ENCODE data around the gene CCDC97.

CCDC97 gene

GRCh38 chr19:41321204-41321599 is 11.2 kb downstream of the CCDC97 start:
- DNase-seq (ENCODE audit: low spot score) = no peak
- no peaks in the 10 kb centered on the region for H3K27me3 Mint-ChIP-seq (ENCODE audit: low read depth)
- H3K4me1 Mint-ChIP-seq (ENCODE audit: low read depth) = peaks cover 17% of the 10 kb centered on the region
- H3K4me3 Mint-ChIP-seq = no peak overlapping the region
- H3K36me3 Mint-ChIP-seq (ENCODE audit: low read depth) = peaks cover 67% of the 10 kb centered on the region
- H3K27ac Mint-ChIP-seq = no peak overlapping the region
- H3K9me3 Mint-ChIP-seq = no peaks in the 10 kb centered on the region

- H3K27me3 Mint-ChIP-seq (ENCODE audit: low read depth) = no peaks in the 10 kb centered on the region
- peaks cover 66% of the 10 kb centered on the region for H3K36me3 Mint-ChIP-seq (ENCODE audit: low read depth)
- H3K9me3 Mint-ChIP-seq = no peaks in the 10 kb centered on the region
- H3K27ac Mint-ChIP-seq = no peak overlapping the region
- no peak overlapping the region for H3K4me3 Mint-ChIP-seq
- DNase-seq (ENCODE audit: low spot score) = no peak
- H3K4me1 Mint-ChIP-seq (ENCODE audit: low read depth) = peaks cover 23% of the 10 kb centered on the region
Measured at GRCh38 chr19:41321600-41322270, 11.8 kb downstream of the CCDC97 start.

GRCh38 chr19:41322451-41322850 is 12.5 kb downstream of the CCDC97 start:
- Mint-ChIP-seq H3K4me3 (no peak overlapping the region), H3K9me3 (no peaks in the 10 kb centered on the region), H3K4me1 (ENCODE audit: low read depth) (peaks cover 26% of the 10 kb centered on the region), H3K36me3 (ENCODE audit: low read depth) (peaks cover 63% of the 10 kb centered on the region), H3K27me3 (ENCODE audit: low read depth) (no peaks in the 10 kb centered on the region), H3K27ac (peak overlapping the region; percentile 66)
- no peak for DNase-seq (ENCODE audit: low spot score)

- DNase-seq (ENCODE audit: low spot score) = no peak
- Mint-ChIP-seq H3K4me3 (no peak overlapping the region), H3K4me1 (ENCODE audit: low read depth) (peaks cover 27% of the 10 kb centered on the region), H3K27ac (peak overlapping the region; percentile 66), H3K36me3 (ENCODE audit: low read depth) (peaks cover 62% of the 10 kb centered on the region), H3K27me3 (ENCODE audit: low read depth) (no peaks in the 10 kb centered on the region), H3K9me3 (no peaks in the 10 kb centered on the region)
Measured at GRCh38 chr19:41323023-41323422, 13.1 kb downstream of the CCDC97 start.

GRCh38 chr19:41323430-41324125 is 13.6 kb downstream of the CCDC97 start:
- H3K4me1 Mint-ChIP-seq (ENCODE audit: low read depth) = peaks cover 33% of the 10 kb centered on the region
- H3K27ac Mint-ChIP-seq = peak overlapping the region; percentile 66
- no peak for DNase-seq (ENCODE audit: low spot score)
- no peaks in the 10 kb centered on the region for H3K9me3 Mint-ChIP-seq
- no peak overlapping the region for H3K4me3 Mint-ChIP-seq
- no peaks in the 10 kb centered on the region for H3K27me3 Mint-ChIP-seq (ENCODE audit: low read depth)
- peaks cover 62% of the 10 kb centered on the region for H3K36me3 Mint-ChIP-seq (ENCODE audit: low read depth)

- Mint-ChIP-seq H3K27me3 (ENCODE audit: low read depth) (no peaks in the 10 kb centered on the region), H3K9me3 (no peaks in the 10 kb centered on the region), H3K36me3 (ENCODE audit: low read depth) (peaks cover 63% of the 10 kb centered on the region), H3K4me3 (no peak overlapping the region), H3K27ac (peak overlapping the region; percentile 86), H3K4me1 (ENCODE audit: low read depth) (peaks cover 39% of the 10 kb centered on the region)
- DNase-seq (ENCODE audit: low spot score) = no peak
Measured at GRCh38 chr19:41324231-41324702, 14.3 kb downstream of the CCDC97 start.

GRCh38 chr19:41324921-41325639 is 15.1 kb downstream of the CCDC97 start:
- peaks cover 58% of the 10 kb centered on the region for H3K36me3 Mint-ChIP-seq (ENCODE audit: low read depth)
- no peak for DNase-seq (ENCODE audit: low spot score)
- H3K4me1 Mint-ChIP-seq (ENCODE audit: low read depth) = peaks cover 39% of the 10 kb centered on the region

GRCh38 chr19:41325640-41325946 is 15.6 kb downstream of the CCDC97 start:
- H3K27ac Mint-ChIP-seq = peak overlapping the region; percentile 87
- peaks cover 42% of the 10 kb centered on the region for H3K4me1 Mint-ChIP-seq (ENCODE audit: low read depth)
- H3K36me3 Mint-ChIP-seq (ENCODE audit: low read depth) = peaks cover 59% of the 10 kb centered on the region

More at GRCh38 chr19:41324921-41325639, 15.1 kb downstream of the CCDC97 start:
- H3K27ac Mint-ChIP-seq = peak overlapping the region; percentile 87
- no peaks in the 10 kb centered on the region for H3K27me3 Mint-ChIP-seq (ENCODE audit: low read depth)
- peak overlapping the region; percentile 48 for H3K4me3 Mint-ChIP-seq
- H3K9me3 Mint-ChIP-seq = no peaks in the 10 kb centered on the region

GRCh38 chr19:41325947-41326706 is 16.2 kb downstream of the CCDC97 start:
- Mint-ChIP-seq H3K36me3 (ENCODE audit: low read depth) (peaks cover 56% of the 10 kb centered on the region), H3K4me3 (peak overlapping the region; percentile 76), H3K4me1 (ENCODE audit: low read depth) (peaks cover 43% of the 10 kb centered on the region), H3K9me3 (no peaks in the 10 kb centered on the region), H3K27ac (peak overlapping the region; percentile 79), H3K27me3 (ENCODE audit: low read depth) (no peaks in the 10 kb centered on the region)
- no peak for DNase-seq (ENCODE audit: low spot score)

More at GRCh38 chr19:41325640-41325946, 15.6 kb downstream of the CCDC97 start:
- no peak for DNase-seq (ENCODE audit: low spot score)
- Mint-ChIP-seq H3K4me3 (no peak overlapping the region), H3K27me3 (ENCODE audit: low read depth) (no peaks in the 10 kb centered on the region), H3K9me3 (no peaks in the 10 kb centered on the region)

- peaks cover 50% of the 10 kb centered on the region for H3K4me1 Mint-ChIP-seq (ENCODE audit: low read depth)
- H3K9me3 Mint-ChIP-seq = no peaks in the 10 kb centered on the region
- peaks cover 62% of the 10 kb centered on the region for H3K36me3 Mint-ChIP-seq (ENCODE audit: low read depth)
- peak overlapping the region; percentile 76 for H3K4me3 Mint-ChIP-seq
- peak overlapping the region; percentile 79 for H3K27ac Mint-ChIP-seq
- H3K27me3 Mint-ChIP-seq (ENCODE audit: low read depth) = no peaks in the 10 kb centered on the region
- DNase-seq (ENCODE audit: low spot score) = no peak
Measured at GRCh38 chr19:41327076-41327575, 17.2 kb downstream of the CCDC97 start.

GRCh38 chr19:41327576-41328156 is 17.7 kb downstream of the CCDC97 start:
- H3K27me3 Mint-ChIP-seq (ENCODE audit: low read depth) = no peaks in the 10 kb centered on the region
- H3K36me3 Mint-ChIP-seq (ENCODE audit: low read depth) = peaks cover 64% of the 10 kb centered on the region
- peak overlapping the region; percentile 80 for H3K4me3 Mint-ChIP-seq
- H3K4me1 Mint-ChIP-seq (ENCODE audit: low read depth) = peaks cover 54% of the 10 kb centered on the region
- peak; percentile 90 for DNase-seq (ENCODE audit: low spot score)
- no peaks in the 10 kb centered on the region for H3K9me3 Mint-ChIP-seq
- peak overlapping the region; percentile 92 for H3K27ac Mint-ChIP-seq

- H3K36me3 Mint-ChIP-seq (ENCODE audit: low read depth) = peaks cover 61% of the 10 kb centered on the region
- H3K4me3 Mint-ChIP-seq = peak overlapping the region; percentile 80
- no peaks in the 10 kb centered on the region for H3K27me3 Mint-ChIP-seq (ENCODE audit: low read depth)
- peak overlapping the region; percentile 92 for H3K27ac Mint-ChIP-seq
- DNase-seq (ENCODE audit: low spot score) = peak; percentile 68
- H3K9me3 Mint-ChIP-seq = no peaks in the 10 kb centered on the region
- H3K4me1 Mint-ChIP-seq (ENCODE audit: low read depth) = peaks cover 53% of the 10 kb centered on the region
Measured at GRCh38 chr19:41328157-41328841, 18.3 kb downstream of the CCDC97 start.

- DNase-seq (ENCODE audit: low spot score) = no peak
- Mint-ChIP-seq H3K27ac (peak overlapping the region; percentile 92), H3K36me3 (ENCODE audit: low read depth) (peaks cover 64% of the 10 kb centered on the region), H3K9me3 (no peaks in the 10 kb centered on the region), H3K27me3 (ENCODE audit: low read depth) (no peaks in the 10 kb centered on the region), H3K4me3 (peak overlapping the region; percentile 80), H3K4me1 (ENCODE audit: low read depth) (peaks cover 53% of the 10 kb centered on the region)
Measured at GRCh38 chr19:41328842-41329225, 18.9 kb downstream of the CCDC97 start.

All from T-helper 2 cell treated with Interferon-gamma antibody and Interleukin-4, amounts not matched to agents 5 μg/mL and 100 μg/mL, for 36 hours (primary cell).